ENCODE measurements around the gene MC3R.

The MC3R gene

GRCh38 chr20:56249956-56250355 lies 1.4 kb downstream of the MC3R start:
- DNase-seq (ENCODE audit: low read depth) = no peak

- no peak for DNase-seq (ENCODE audit: low read depth)
Measured at GRCh38 chr20:56257604-56258003, 9.1 kb downstream of the MC3R start.

GRCh38 chr20:56259948-56260347 lies 11.4 kb downstream of the MC3R start:
- DNase-seq (ENCODE audit: low read depth) = no peak

GRCh38 chr20:56268536-56268935 lies 20.0 kb downstream of the MC3R start:
- no peak for DNase-seq (ENCODE audit: low read depth)

- no peak for DNase-seq (ENCODE audit: low read depth)
Measured at GRCh38 chr20:56271974-56272373, 23.4 kb downstream of the MC3R start.

GRCh38 chr20:56273491-56273890 lies 25.0 kb downstream of the MC3R start:
- no peak for DNase-seq (ENCODE audit: low read depth)

- no peak for DNase-seq (ENCODE audit: low read depth)
Measured at GRCh38 chr20:56274156-56274555, 25.6 kb downstream of the MC3R start.

- no peak for DNase-seq (ENCODE audit: low read depth)
Measured at GRCh38 chr20:56278196-56278595, 29.7 kb downstream of the MC3R start.

- no peak for DNase-seq (ENCODE audit: low read depth)
Measured at GRCh38 chr20:56285496-56285895, 37.0 kb downstream of the MC3R start.

- no peak for DNase-seq (ENCODE audit: low read depth)
Measured at GRCh38 chr20:56289652-56290051, 41.1 kb downstream of the MC3R start.

- no peak for DNase-seq (ENCODE audit: low read depth)
Measured at GRCh38 chr20:56299362-56299761, 50.8 kb downstream of the MC3R start.

Measured in activated T-cell treated with anti-CD3 and anti-CD28 coated beads for 24 hours (primary cell).